ENCODE results near the gene SIL1. TPM values are rescaled to one million over a fixed set of nuclear protein-coding genes. Genes with fewer than 3 reads are reported as not detected.

The SIL1 gene
- polyA plus RNA-seq, 1 experiment = 64.6 TPM

GRCh38 chr5:139023286-139023685 lies 174.9 kb downstream of the SIL1 start:
- Histone ChIP-seq H3K27ac (ENCODE audit: low read depth, low read length) (no peak overlapping the region), H3K9me3 (ENCODE audit: control insufficient read depth, insufficient read depth, low read length) (no peaks in the 10 kb centered on the region), H3K4me3 (ENCODE audit: low read depth, low read length) (no peak overlapping the region), H3K27me3 (ENCODE audit: control insufficient read depth, insufficient read depth, low read length) (no peaks in the 10 kb centered on the region)
- POLR2A ChIA-PET = no interaction called here
- TF ChIP-seq CTCF (IDR thresholded peaks at IDR 0.05; ENCODE audit: low read depth, low read length) = no peak
- DNase-seq (ENCODE audit: low read depth, low spot score) = no peak
- CTCF ChIA-PET = no interaction called here

GRCh38 chr5:139022528-139022927 lies 175.6 kb downstream of the SIL1 start:
- no peak for DNase-seq (ENCODE audit: low read depth, low spot score)
- Histone ChIP-seq H3K27ac (ENCODE audit: low read depth, low read length) (no peak overlapping the region), H3K9me3 (ENCODE audit: control insufficient read depth, insufficient read depth, low read length) (no peaks in the 10 kb centered on the region), H3K4me3 (ENCODE audit: low read depth, low read length) (no peak overlapping the region), H3K27me3 (ENCODE audit: control insufficient read depth, insufficient read depth, low read length) (no peaks in the 10 kb centered on the region)
- ChIA-PET CTCF (no interaction called here), POLR2A (no interaction called here)
- TF ChIP-seq CTCF (IDR thresholded peaks at IDR 0.05; ENCODE audit: low read depth, low read length) = no peak

- H3K9me3 ChIP-seq (ENCODE audit: control insufficient read depth, insufficient read depth, low read length) = no peaks in the 10 kb centered on the region
- no peak for TF ChIP-seq CTCF (IDR thresholded peaks at IDR 0.05; ENCODE audit: low read depth, low read length)
- no peak overlapping the region for H3K4me3 ChIP-seq (ENCODE audit: low read depth, low read length)
- ChIA-PET POLR2A (no interaction called here), CTCF (no interaction called here)
- no peaks in the 10 kb centered on the region for H3K27me3 ChIP-seq (ENCODE audit: control insufficient read depth, insufficient read depth, low read length)
- DNase-seq (ENCODE audit: low read depth, low spot score) = no peak
- H3K27ac ChIP-seq (ENCODE audit: low read depth, low read length) = no peak overlapping the region
Observed at GRCh38 chr5:139021346-139021745, 176.8 kb downstream of the SIL1 start.

GRCh38 chr5:139019880-139020279 lies 178.3 kb downstream of the SIL1 start:
- H3K27me3 ChIP-seq (ENCODE audit: control insufficient read depth, insufficient read depth, low read length) = no peaks in the 10 kb centered on the region
- TF ChIP-seq CTCF (IDR thresholded peaks at IDR 0.05; ENCODE audit: low read depth, low read length) = no peak
- H3K27ac ChIP-seq (ENCODE audit: low read depth, low read length) = no peak overlapping the region
- CTCF ChIA-PET = no interaction called here
- no peaks in the 10 kb centered on the region for H3K9me3 ChIP-seq (ENCODE audit: control insufficient read depth, insufficient read depth, low read length)
- POLR2A ChIA-PET = no interaction called here
- DNase-seq (ENCODE audit: low read depth, low spot score) = no peak
- no peak overlapping the region for H3K4me3 ChIP-seq (ENCODE audit: low read depth, low read length)

GRCh38 chr5:139019211-139019610 lies 179.0 kb downstream of the SIL1 start:
- H3K4me3 ChIP-seq (ENCODE audit: low read depth, low read length) = no peak overlapping the region
- H3K27me3 ChIP-seq (ENCODE audit: control insufficient read depth, insufficient read depth, low read length) = no peaks in the 10 kb centered on the region
- H3K9me3 ChIP-seq (ENCODE audit: control insufficient read depth, insufficient read depth, low read length) = no peaks in the 10 kb centered on the region
- POLR2A ChIA-PET = no interaction called here
- TF ChIP-seq CTCF (IDR thresholded peaks at IDR 0.05; ENCODE audit: low read depth, low read length) = no peak
- H3K27ac ChIP-seq (ENCODE audit: low read depth, low read length) = no peak overlapping the region
- CTCF ChIA-PET = no interaction called here
- DNase-seq (ENCODE audit: low read depth, low spot score) = no peak
